Fibroblast of the aortic adventitia (primary cell): ENCODE data around the gene OIT3. TPM values are rescaled to one million over a fixed set of nuclear protein-coding genes. Genes with fewer than 3 reads are reported as not detected.

ENCODE experiments used
- DNase-seq: peaks from one replicate; pipeline ENCODE4 v3.0.0-alpha.2; 2010; ENCODE audit warnings: low read depth
- H3K4me3 ChIP-seq: 2 replicates; pipeline ENCODE4 v1.5.1; 2011; ENCODE audit warnings: low read depth, mild to moderate bottlenecking, control low read depth, low read length, moderate library complexity
- CTCF ChIP-seq: IDR thresholded peaks from 2 replicates; pipeline ENCODE4 v1.5.1; 2011; ENCODE audit warnings: mild to moderate bottlenecking, low read length, control low read depth, inconsistent platforms; ENCODE audit not compliant: insufficient read depth
- total RNA-seq: library from RNA; depleted of rRNA; stranded (reverse); fragments of >200 nt; gene quantifications from 2 replicates; pipeline ENCODE4 v1.2.3, GENCODE V29; 2012; ENCODE audit warnings: low replicate concordance

OIT3 gene
- total RNA-seq, 1 donor, result not detected

- DNase-seq, result no peak
- H3K4me3 ChIP-seq, result no peak overlapping the region
- no peak for TF ChIP-seq CTCF
These were observed 32.5 kb downstream of the OIT3 start for GRCh38 chr10:72925951-72926465.

- TF ChIP-seq CTCF, result no peak
- no peak overlapping the region for H3K4me3 ChIP-seq
- no peak for DNase-seq
These were observed 33.9 kb downstream of the OIT3 start for GRCh38 chr10:72927485-72927884.

GRCh38 chr10:72928798-72929197 lies 35.3 kb downstream of the OIT3 start:
- DNase-seq, result no peak
- no peak for TF ChIP-seq CTCF
- H3K4me3 ChIP-seq, result no peak overlapping the region

- no peak for TF ChIP-seq CTCF
- no peak for DNase-seq
- H3K4me3 ChIP-seq, result no peak overlapping the region
These were observed 36.7 kb downstream of the OIT3 start for GRCh38 chr10:72930276-72930675.

- H3K4me3 ChIP-seq, result no peak overlapping the region
- DNase-seq, result no peak
- TF ChIP-seq CTCF, result no peak
These were observed 38.9 kb downstream of the OIT3 start for GRCh38 chr10:72932259-72933015.

- no peak overlapping the region for H3K4me3 ChIP-seq
- no peak for DNase-seq
- TF ChIP-seq CTCF, result no peak
These were observed 41.8 kb downstream of the OIT3 start for GRCh38 chr10:72935361-72935760.
